ENCODE results near the gene FOXK1. TPM values are rescaled to one million over a fixed set of nuclear protein-coding genes. Genes with fewer than 3 reads are reported as not detected.

FOXK1 gene
- total RNA-seq, 1 experiment from 2014 or later: 50.8 TPM

GRCh38 chr7:4816419-4817080, 134.5 kb downstream of the FOXK1 start:
- no peaks in the 10 kb centered on the region for H3K4me1 ChIP-seq
- ChIA-PET POLR2A (no interaction called here), CTCF (interaction anchor here (1.4 kb wide), 1 partner anchor 14 kb away, joined by 3 read pairs; no protein-coding TSS in a partner anchor)
- Mint-ChIP-seq H3K27me3 (ENCODE audit: insufficient read depth, unreplicated experiment) (peaks cover 19% of the 10 kb centered on the region), H3K4me1 (ENCODE audit: low read depth, unreplicated experiment) (no peaks in the 10 kb centered on the region), H3K4me3 (ENCODE audit: unreplicated experiment) (no peak overlapping the region), H3K9me3 (ENCODE audit: unreplicated experiment) (peaks cover 13% of the 10 kb centered on the region), H3K27ac (ENCODE audit: unreplicated experiment) (no peak overlapping the region), H3K36me3 (ENCODE audit: insufficient read depth, unreplicated experiment) (no peaks in the 10 kb centered on the region)
- no TSS peak for BruUV-seq (replicated peaks)
- H3K27me3 ChIP-seq (replicated peaks; ENCODE audit: control insufficient read depth, insufficient read depth, low read length): no peaks in the 10 kb centered on the region; the same call in 1 of the 2 replicates
- no peak overlapping the region for H3K4me3 ChIP-seq (ENCODE audit: low read depth, low read length)
- intact Hi-C loops (cut with micrococcal nuclease; ENCODE audit: unreplicated experiment): no loop called here
- no peaks in the 10 kb centered on the region for H3K36me3 ChIP-seq (ENCODE audit: control insufficient read depth, insufficient read depth, low read length)
- DNase-seq: no peak
- H3K9me3 ChIP-seq: no peaks in the 10 kb centered on the region
- TF ChIP-seq CTCF (IDR thresholded peaks at IDR 0.05; ENCODE audit: insufficient read depth in 1 of 2, low read depth in 1 of 2, low read length in 1 of 2, severe bottlenecking in 1 of 2, unreplicated experiment in 1 of 2): no peak

- Histone ChIP-seq H3K27me3 (replicated peaks; ENCODE audit: control insufficient read depth, insufficient read depth, low read length) (no peaks in the 10 kb centered on the region; the same call in 1 of the 2 replicates), H3K4me1 (no peaks in the 10 kb centered on the region), H3K36me3 (ENCODE audit: control insufficient read depth, insufficient read depth, low read length) (no peaks in the 10 kb centered on the region), H3K4me3 (ENCODE audit: low read depth, low read length) (no peak overlapping the region), H3K9me3 (no peaks in the 10 kb centered on the region)
- Mint-ChIP-seq H3K4me1 (ENCODE audit: low read depth, unreplicated experiment) (no peaks in the 10 kb centered on the region), H3K4me3 (ENCODE audit: unreplicated experiment) (no peak overlapping the region), H3K27me3 (ENCODE audit: insufficient read depth, unreplicated experiment) (peaks cover 21% of the 10 kb centered on the region), H3K36me3 (ENCODE audit: insufficient read depth, unreplicated experiment) (no peaks in the 10 kb centered on the region), H3K9me3 (ENCODE audit: unreplicated experiment) (peaks cover 11% of the 10 kb centered on the region), H3K27ac (ENCODE audit: unreplicated experiment) (no peak overlapping the region)
- BruUV-seq (replicated peaks): no TSS peak
- DNase-seq: no peak
- no peak for TF ChIP-seq CTCF (IDR thresholded peaks at IDR 0.05; ENCODE audit: insufficient read depth in 1 of 2, low read depth in 1 of 2, low read length in 1 of 2, severe bottlenecking in 1 of 2, unreplicated experiment in 1 of 2)
- intact Hi-C loops (cut with micrococcal nuclease; ENCODE audit: unreplicated experiment): no loop called here
- CTCF ChIA-PET: interaction anchor here (1.4 kb wide), 1 partner anchor 13 kb away, joined by 3 read pairs; no protein-coding TSS in a partner anchor
- POLR2A ChIA-PET: no interaction called here
Measured at GRCh38 chr7:4817178-4817901, 135.2 kb downstream of the FOXK1 start.

- intact Hi-C loops (cut with micrococcal nuclease; ENCODE audit: unreplicated experiment): no loop called here
- no peak overlapping the region for H3K4me3 ChIP-seq (ENCODE audit: low read depth, low read length)
Measured at GRCh38 chr7:4818000-4818794, 136.1 kb downstream of the FOXK1 start.

More at GRCh38 chr7:4818000-4818794, 136.1 kb downstream of the FOXK1 start:
- Mint-ChIP-seq H3K9me3 (ENCODE audit: unreplicated experiment) (peaks cover 2% of the 10 kb centered on the region), H3K4me3 (ENCODE audit: unreplicated experiment) (no peak overlapping the region), H3K27me3 (ENCODE audit: insufficient read depth, unreplicated experiment) (peaks cover 20% of the 10 kb centered on the region), H3K36me3 (ENCODE audit: insufficient read depth, unreplicated experiment) (no peaks in the 10 kb centered on the region), H3K27ac (ENCODE audit: unreplicated experiment) (no peak overlapping the region), H3K4me1 (ENCODE audit: low read depth, unreplicated experiment) (no peaks in the 10 kb centered on the region)
- Histone ChIP-seq H3K27me3 (replicated peaks; ENCODE audit: control insufficient read depth, insufficient read depth, low read length) (no peaks in the 10 kb centered on the region; the same call in 1 of the 2 replicates), H3K36me3 (ENCODE audit: control insufficient read depth, insufficient read depth, low read length) (no peaks in the 10 kb centered on the region), H3K9me3 (no peaks in the 10 kb centered on the region), H3K4me1 (no peaks in the 10 kb centered on the region)
- TF ChIP-seq CTCF (IDR thresholded peaks at IDR 0.05; ENCODE audit: insufficient read depth in 1 of 2, low read depth in 1 of 2, low read length in 1 of 2, severe bottlenecking in 1 of 2, unreplicated experiment in 1 of 2): no peak
- no peak for DNase-seq
- no TSS peak for BruUV-seq (replicated peaks)
- POLR2A ChIA-PET: no interaction called here
- CTCF ChIA-PET: interaction anchor here (0.6 to 1.4 kb wide), 2 partner anchors 12 to 13 kb away, joined by 3 to 4 read pairs; no protein-coding TSS in a partner anchor

Data from Caco-2 (cell line).